ENCODE measurements around the gene MICAL1. TPM values are rescaled to one million over a fixed set of nuclear protein-coding genes. Genes with fewer than 3 reads are reported as not detected.

Gene MICAL1
- polyA plus RNA-seq, 4 donors = 48.0 to 316 (median 181) TPM

DNA sequence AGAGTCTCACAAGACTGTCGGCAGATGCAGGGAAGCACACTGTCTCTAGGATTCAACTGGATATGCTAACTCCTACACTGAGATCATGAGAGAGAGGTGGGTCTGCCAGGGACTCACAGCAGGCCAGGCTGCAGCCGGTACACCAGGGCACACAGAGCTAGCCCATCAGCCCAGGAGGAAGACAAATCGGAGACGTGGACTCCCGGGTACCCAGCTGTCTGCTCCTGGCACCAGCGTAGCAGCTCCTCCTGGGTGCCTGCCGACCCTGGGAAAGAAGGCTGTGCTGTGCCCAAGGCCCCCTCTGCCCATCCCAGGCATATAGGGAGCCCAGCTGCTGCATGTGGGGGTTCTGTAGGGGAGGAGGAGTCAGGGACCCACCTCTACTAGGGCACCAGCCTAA lies 7.0 kb downstream of the MICAL1 start:
- Histone ChIP-seq H3K27me3 (ENCODE audit: control insufficient read depth in 3 of 3, insufficient read depth in 3 of 3, low read length in 3 of 3) (no peaks in the 10 kb centered on the region), H3K4me1 (ENCODE audit: control insufficient read depth in 3 of 3, insufficient read depth in 2 of 3, low read depth in 1 of 3, low read length in 2 of 3) (peaks cover 0 to 12% (median 0%) of the 10 kb centered on the region in 3 donors), H3K36me3 (ENCODE audit: control insufficient read depth in 3 of 3, insufficient read depth in 2 of 3, low read depth in 1 of 3, low read length in 3 of 3) (peaks cover 11 to 94% (median 14%) of the 10 kb centered on the region in 3 donors), H3K4me3 (ENCODE audit: low read depth in 1 of 3, low read length in 3 of 3) (no peak overlapping the region), H3K27ac (ENCODE audit: low read depth in 1 of 3, low read length in 2 of 3) (no peak overlapping the region), H3K9me3 (ENCODE audit: control insufficient read depth in 2 of 2, insufficient read depth in 1 of 2, low read depth in 1 of 2, low read length in 1 of 2) (no peaks in the 10 kb centered on the region)
- FAIRE-seq (no peak), DNase-seq (no peak)
- 50 to 85% (median 69%) methylated on average over 7 of the region's 7 CpGs for WGBS, 3 donors

DNA sequence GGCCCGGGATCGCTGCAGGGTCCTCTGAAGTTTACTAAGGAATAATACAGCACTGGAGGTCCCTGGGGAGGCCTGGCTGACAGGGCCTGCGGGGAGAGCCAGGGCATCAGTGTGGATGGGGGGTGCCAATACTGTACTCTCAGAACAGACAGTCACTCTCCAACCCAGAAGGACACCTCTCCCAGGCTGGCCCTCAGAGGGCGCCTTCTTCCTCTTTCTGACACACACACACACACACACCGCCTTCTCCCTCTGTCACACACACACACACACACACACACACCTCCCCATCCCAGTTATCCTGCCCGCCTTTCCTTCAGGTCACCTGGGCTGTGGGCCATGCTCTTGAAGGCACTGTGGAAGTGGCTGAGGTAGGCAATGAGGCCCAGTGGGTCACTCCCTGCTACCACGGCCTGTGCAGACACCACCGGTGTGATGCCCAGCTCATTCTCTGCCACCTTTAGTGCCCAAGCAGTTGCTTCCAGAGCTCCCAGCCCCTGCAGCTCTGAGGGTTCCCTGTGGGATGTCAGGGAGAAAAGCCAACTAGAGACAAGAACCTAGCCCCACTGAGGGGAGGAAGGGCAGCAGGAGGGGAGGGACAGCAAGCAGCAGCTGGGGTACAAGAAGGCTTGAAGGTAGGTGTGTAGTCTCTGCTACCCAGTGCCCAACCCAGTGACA lies 7.6 kb downstream of the MICAL1 start:
- FAIRE-seq (no peak), DNase-seq (no peak)
- no peak overlapping the region for H3K27ac ChIP-seq (ENCODE audit: low read depth in 1 of 3, low read length in 2 of 3)
- WGBS, 3 donors = 83 to 89% (median 86%) methylated on average over 7 to 8 of the region's 8 CpGs
- H3K4me1 ChIP-seq (ENCODE audit: control insufficient read depth in 3 of 3, insufficient read depth in 2 of 3, low read depth in 1 of 3, low read length in 2 of 3) = peaks cover 0 to 6% (median 0%) of the 10 kb centered on the region in 3 donors
- no peak overlapping the region for H3K4me3 ChIP-seq (ENCODE audit: low read depth in 1 of 3, low read length in 3 of 3)
- no peaks in the 10 kb centered on the region for H3K27me3 ChIP-seq (ENCODE audit: control insufficient read depth in 3 of 3, insufficient read depth in 3 of 3, low read length in 3 of 3)
- H3K36me3 ChIP-seq (ENCODE audit: control insufficient read depth in 3 of 3, insufficient read depth in 2 of 3, low read depth in 1 of 3, low read length in 3 of 3) = peaks cover 11 to 94% (median 14%) of the 10 kb centered on the region in 3 donors
- no peaks in the 10 kb centered on the region for H3K9me3 ChIP-seq (ENCODE audit: control insufficient read depth in 2 of 2, insufficient read depth in 1 of 2, low read depth in 1 of 2, low read length in 1 of 2)

DNA sequence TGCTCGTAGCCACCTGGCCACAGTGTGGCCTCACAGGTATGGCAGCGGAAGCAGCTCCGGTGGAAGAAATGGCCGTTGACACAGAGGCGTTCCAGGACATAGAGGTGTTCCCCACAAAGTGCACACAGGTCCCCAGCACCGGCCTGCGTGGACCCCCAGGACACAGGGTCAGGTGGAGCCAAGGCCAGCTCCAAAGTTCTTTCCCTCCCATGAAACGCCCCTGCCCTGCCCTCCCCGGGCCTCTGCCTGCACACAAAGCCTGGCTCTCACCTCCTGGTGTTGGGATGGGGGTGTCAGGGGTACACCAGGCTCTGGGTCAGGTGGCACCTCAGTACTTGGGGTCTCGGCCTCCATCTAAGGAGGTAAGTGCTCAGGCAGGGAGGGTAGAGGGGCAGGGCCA lies 8.5 kb downstream of the MICAL1 start:
- DNase-seq (no peak), FAIRE-seq (no peak)
- H3K4me3 ChIP-seq (ENCODE audit: low read depth in 1 of 3, low read length in 3 of 3) = no peak overlapping the region
- WGBS, 3 donors = 85 to 87% (median 87%) methylated on average over 10 of the region's 10 CpGs
- H3K27me3 ChIP-seq (ENCODE audit: control insufficient read depth in 3 of 3, insufficient read depth in 3 of 3, low read length in 3 of 3) = no peaks in the 10 kb centered on the region
- peaks cover 11 to 95% (median 14%) of the 10 kb centered on the region in 3 donors for H3K36me3 ChIP-seq (ENCODE audit: control insufficient read depth in 3 of 3, insufficient read depth in 2 of 3, low read depth in 1 of 3, low read length in 3 of 3)
- peaks cover 0 to 8% (median under 1%) of the 10 kb centered on the region in 3 donors for H3K4me1 ChIP-seq (ENCODE audit: control insufficient read depth in 3 of 3, insufficient read depth in 2 of 3, low read depth in 1 of 3, low read length in 2 of 3)
- no peak overlapping the region for H3K27ac ChIP-seq (ENCODE audit: low read depth in 1 of 3, low read length in 2 of 3)
- no peaks in the 10 kb centered on the region for H3K9me3 ChIP-seq (ENCODE audit: control insufficient read depth in 2 of 2, insufficient read depth in 1 of 2, low read depth in 1 of 2, low read length in 1 of 2)

DNA sequence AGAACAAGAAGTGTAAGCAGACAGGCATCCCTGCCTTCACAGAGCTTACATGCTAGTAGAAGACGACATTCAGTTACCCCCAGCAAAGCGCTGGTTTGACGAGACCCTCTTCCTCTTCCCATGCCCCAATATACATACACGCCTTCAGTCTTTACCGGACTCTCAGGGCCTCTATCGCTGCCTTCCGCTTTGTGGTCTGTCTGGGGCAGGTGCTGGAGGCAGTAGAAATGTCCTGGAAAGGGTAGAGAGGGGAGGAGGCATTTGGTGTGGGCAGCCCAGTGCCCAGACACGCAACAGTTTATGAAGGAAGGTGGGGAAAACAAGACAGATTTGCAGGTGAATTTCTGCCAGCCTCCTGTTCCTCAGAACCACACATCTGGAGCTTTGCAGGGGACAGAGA lies 9.0 kb downstream of the MICAL1 start:
- H3K27me3 ChIP-seq (ENCODE audit: control insufficient read depth in 3 of 3, insufficient read depth in 3 of 3, low read length in 3 of 3) = no peaks in the 10 kb centered on the region
- H3K36me3 ChIP-seq (ENCODE audit: control insufficient read depth in 3 of 3, insufficient read depth in 2 of 3, low read depth in 1 of 3, low read length in 3 of 3) = peaks cover 11 to 92% (median 14%) of the 10 kb centered on the region in 3 donors
- WGBS, 3 donors = 87 to 94% (median 90%) methylated on average over 8 of the region's 8 CpGs
- no peak for FAIRE-seq
- no peak overlapping the region for H3K27ac ChIP-seq (ENCODE audit: low read depth in 1 of 3, low read length in 2 of 3)
- H3K9me3 ChIP-seq (ENCODE audit: control insufficient read depth in 2 of 2, insufficient read depth in 1 of 2, low read depth in 1 of 2, low read length in 1 of 2) = no peaks in the 10 kb centered on the region
- no peak for DNase-seq
- H3K4me1 ChIP-seq (ENCODE audit: control insufficient read depth in 3 of 3, insufficient read depth in 2 of 3, low read depth in 1 of 3, low read length in 2 of 3) = peaks cover 0 to 13% (median 6%) of the 10 kb centered on the region in 3 donors
- H3K4me3 ChIP-seq (ENCODE audit: low read depth in 1 of 3, low read length in 3 of 3) = no peak overlapping the region

DNA sequence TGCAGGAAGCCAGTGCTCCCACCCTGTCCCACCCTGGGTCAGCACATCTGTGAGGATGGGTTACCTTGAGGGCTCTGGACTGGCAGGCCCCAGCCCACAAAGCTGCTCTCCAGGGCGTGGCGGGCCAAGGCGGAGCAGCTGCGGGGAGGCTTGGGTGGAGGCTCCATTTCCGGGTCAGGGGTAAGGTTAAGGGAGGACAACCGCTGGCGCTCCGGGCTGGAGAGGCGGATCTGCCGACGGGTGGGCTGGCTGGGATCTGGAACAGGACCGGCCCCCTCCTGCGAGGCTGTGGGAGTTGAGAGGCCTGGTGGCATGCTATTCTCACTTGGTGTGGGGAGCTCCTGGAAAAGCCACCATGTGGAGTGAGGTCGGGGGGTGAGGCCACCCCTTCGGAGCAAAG lies 9.5 kb downstream of the MICAL1 start:
- H3K27ac ChIP-seq (ENCODE audit: low read depth in 1 of 3, low read length in 2 of 3) = no peak overlapping the region
- H3K4me1 ChIP-seq (ENCODE audit: control insufficient read depth in 3 of 3, insufficient read depth in 2 of 3, low read depth in 1 of 3, low read length in 2 of 3) = peaks cover 0 to 17% (median 8%) of the 10 kb centered on the region in 3 donors
- no peak for FAIRE-seq
- H3K9me3 ChIP-seq (ENCODE audit: control insufficient read depth in 2 of 2, insufficient read depth in 1 of 2, low read depth in 1 of 2, low read length in 1 of 2) = no peaks in the 10 kb centered on the region
- H3K4me3 ChIP-seq (ENCODE audit: low read depth in 1 of 3, low read length in 3 of 3) = no peak overlapping the region
- peaks cover 11 to 88% (median 14%) of the 10 kb centered on the region in 3 donors for H3K36me3 ChIP-seq (ENCODE audit: control insufficient read depth in 3 of 3, insufficient read depth in 2 of 3, low read depth in 1 of 3, low read length in 3 of 3)
- peak in 1 of 2 donors; percentile 53 for DNase-seq
- no peaks in the 10 kb centered on the region for H3K27me3 ChIP-seq (ENCODE audit: control insufficient read depth in 3 of 3, insufficient read depth in 3 of 3, low read length in 3 of 3)
- 58 to 84% (median 76%) methylated on average over 13 to 15 of the region's 15 CpGs for WGBS, 3 donors

DNA sequence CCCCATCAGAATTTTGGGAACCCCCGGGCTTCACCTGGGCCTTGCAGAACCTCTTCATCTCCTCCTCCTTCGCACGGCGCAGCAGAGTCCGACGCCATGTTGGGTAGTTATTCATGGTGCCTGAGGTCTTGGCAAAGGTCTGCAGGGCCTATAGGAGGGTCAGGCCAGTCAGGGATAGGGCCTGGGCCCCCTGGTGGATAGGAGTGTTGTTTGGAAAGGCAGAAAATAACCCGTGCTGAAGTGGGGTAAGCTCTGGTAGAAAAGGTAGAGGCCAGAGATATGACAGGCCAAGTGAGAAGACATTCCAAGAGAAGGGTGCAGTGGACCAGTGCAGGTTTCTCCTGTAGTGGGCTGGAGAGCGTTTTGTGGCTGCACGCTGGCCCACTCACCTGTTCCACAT lies 10.2 kb downstream of the MICAL1 start:
- Histone ChIP-seq H3K4me3 (ENCODE audit: low read depth in 1 of 3, low read length in 3 of 3) (no peak overlapping the region), H3K27ac (ENCODE audit: low read depth in 1 of 3, low read length in 2 of 3) (no peak overlapping the region), H3K36me3 (ENCODE audit: control insufficient read depth in 3 of 3, insufficient read depth in 2 of 3, low read depth in 1 of 3, low read length in 3 of 3) (peaks cover 11 to 86% (median 14%) of the 10 kb centered on the region in 3 donors), H3K27me3 (ENCODE audit: control insufficient read depth in 3 of 3, insufficient read depth in 3 of 3, low read length in 3 of 3) (no peaks in the 10 kb centered on the region), H3K9me3 (ENCODE audit: control insufficient read depth in 2 of 2, insufficient read depth in 1 of 2, low read depth in 1 of 2, low read length in 1 of 2) (no peaks in the 10 kb centered on the region), H3K4me1 (ENCODE audit: control insufficient read depth in 3 of 3, insufficient read depth in 2 of 3, low read depth in 1 of 3, low read length in 2 of 3) (peaks cover 0 to 17% (median 8%) of the 10 kb centered on the region in 3 donors)
- no peak for FAIRE-seq
- 86 to 90% (median 87%) methylated on average over 9 of the region's 9 CpGs for WGBS, 3 donors
- no peak for DNase-seq

DNA sequence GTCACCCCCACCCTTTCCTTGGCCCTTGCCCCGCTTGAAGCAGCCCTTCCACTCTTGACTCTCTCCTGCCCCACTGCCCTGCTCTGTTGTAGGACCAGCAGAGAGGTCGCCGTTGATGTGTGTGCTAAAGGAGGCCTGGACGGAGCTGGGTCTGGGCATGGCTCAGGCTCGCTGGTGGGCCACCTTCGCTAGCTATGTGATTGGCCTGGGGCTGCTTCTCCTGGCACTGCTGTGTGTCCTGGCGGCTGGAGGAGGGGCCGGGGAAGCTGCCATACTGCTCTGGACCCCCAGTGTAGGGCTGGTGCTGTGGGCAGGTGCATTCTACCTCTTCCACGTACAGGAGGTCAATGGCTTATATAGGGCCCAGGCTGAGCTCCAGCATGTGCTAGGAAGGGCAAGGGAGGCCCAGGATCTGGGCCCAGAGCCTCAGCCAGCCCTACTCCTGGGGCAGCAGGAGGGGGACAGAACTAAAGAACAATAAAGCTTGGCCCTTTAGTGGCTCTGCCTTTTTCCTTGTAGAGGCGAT lies 12.1 kb downstream of the MICAL1 start:
- Histone ChIP-seq H3K9me3 (ENCODE audit: control insufficient read depth in 2 of 2, insufficient read depth in 1 of 2, low read depth in 1 of 2, low read length in 1 of 2) (no peaks in the 10 kb centered on the region), H3K36me3 (ENCODE audit: control insufficient read depth in 3 of 3, insufficient read depth in 2 of 3, low read depth in 1 of 3, low read length in 3 of 3) (peaks cover 11 to 67% (median 14%) of the 10 kb centered on the region in 3 donors), H3K27me3 (ENCODE audit: control insufficient read depth in 3 of 3, insufficient read depth in 3 of 3, low read length in 3 of 3) (no peaks in the 10 kb centered on the region), H3K4me1 (ENCODE audit: control insufficient read depth in 3 of 3, insufficient read depth in 2 of 3, low read depth in 1 of 3, low read length in 2 of 3) (peaks cover 0 to 11% (median 8%) of the 10 kb centered on the region in 3 donors), H3K27ac (ENCODE audit: low read depth in 1 of 3, low read length in 2 of 3) (no peak overlapping the region), H3K4me3 (ENCODE audit: low read depth in 1 of 3, low read length in 3 of 3) (no peak overlapping the region)
- WGBS, 3 donors = 89 to 93% (median 93%) methylated on average over 9 to 10 of the region's 10 CpGs
- FAIRE-seq = no peak
- peak in 1 of 2 donors; percentile 2 for DNase-seq

DNA sequence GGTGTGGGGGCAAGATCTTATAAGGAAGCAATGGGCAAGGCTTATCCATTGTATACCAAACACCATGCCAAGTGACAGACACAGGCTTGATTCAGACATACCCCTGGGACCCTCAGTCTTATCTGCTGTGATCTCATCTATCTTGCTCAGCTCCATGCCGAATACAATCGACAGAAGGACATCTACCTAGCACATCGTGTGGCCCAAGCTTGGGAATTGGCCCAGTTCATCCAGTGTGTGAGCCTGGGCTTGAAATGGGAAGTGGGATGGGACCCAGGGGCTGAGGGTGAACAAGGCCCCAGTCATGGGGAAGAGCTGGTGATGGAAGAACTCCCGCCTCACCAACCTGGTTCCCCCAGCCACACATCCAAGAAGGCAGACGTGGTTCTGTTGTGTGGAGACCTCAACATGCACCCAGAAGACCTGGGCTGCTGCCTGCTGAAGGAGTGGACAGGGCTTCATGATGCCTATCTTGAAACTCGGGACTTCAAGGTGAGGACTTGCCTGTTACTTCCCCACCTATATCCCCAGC lies 13.1 kb downstream of the MICAL1 start:
- H3K27me3 ChIP-seq (ENCODE audit: control insufficient read depth in 3 of 3, insufficient read depth in 3 of 3, low read length in 3 of 3) = no peaks in the 10 kb centered on the region
- H3K9me3 ChIP-seq (ENCODE audit: control insufficient read depth in 2 of 2, insufficient read depth in 1 of 2, low read depth in 1 of 2, low read length in 1 of 2) = no peaks in the 10 kb centered on the region
- DNase-seq (no peak), FAIRE-seq (no peak)
- no peak overlapping the region for H3K4me3 ChIP-seq (ENCODE audit: low read depth in 1 of 3, low read length in 3 of 3)
- H3K27ac ChIP-seq (ENCODE audit: low read depth in 1 of 3, low read length in 2 of 3) = no peak overlapping the region
- peaks cover 11 to 57% (median 14%) of the 10 kb centered on the region in 3 donors for H3K36me3 ChIP-seq (ENCODE audit: control insufficient read depth in 3 of 3, insufficient read depth in 2 of 3, low read depth in 1 of 3, low read length in 3 of 3)
- WGBS, 3 donors = 91 to 96% (median 95%) methylated on average over 6 of the region's 6 CpGs
- peaks cover 0 to 11% (median 8%) of the 10 kb centered on the region in 3 donors for H3K4me1 ChIP-seq (ENCODE audit: control insufficient read depth in 3 of 3, insufficient read depth in 2 of 3, low read depth in 1 of 3, low read length in 2 of 3)

Data from small intestine (tissue), 7 donors.